DMS79 treated with DMSO at 0.1 percent for 48 hours (cell line): ENCODE measurements around the gene OR2V1.
"Not testable (repeated sequence)": the region's sequence is repeated elsewhere in the genome, so short reads cannot be mapped to it uniquely, and the experiment has no call there.

Source experiments
- DNase-seq: peaks from one replicate; lab custom pipeline; 2025; lab: John Stamatoyannopoulos, UW

The OR2V1 gene

GRCh38 chr5:181101930-181102674 lies 28.9 kb downstream of the OR2V1 start:
- DNase-seq, result not testable (repeated sequence)

DNA sequence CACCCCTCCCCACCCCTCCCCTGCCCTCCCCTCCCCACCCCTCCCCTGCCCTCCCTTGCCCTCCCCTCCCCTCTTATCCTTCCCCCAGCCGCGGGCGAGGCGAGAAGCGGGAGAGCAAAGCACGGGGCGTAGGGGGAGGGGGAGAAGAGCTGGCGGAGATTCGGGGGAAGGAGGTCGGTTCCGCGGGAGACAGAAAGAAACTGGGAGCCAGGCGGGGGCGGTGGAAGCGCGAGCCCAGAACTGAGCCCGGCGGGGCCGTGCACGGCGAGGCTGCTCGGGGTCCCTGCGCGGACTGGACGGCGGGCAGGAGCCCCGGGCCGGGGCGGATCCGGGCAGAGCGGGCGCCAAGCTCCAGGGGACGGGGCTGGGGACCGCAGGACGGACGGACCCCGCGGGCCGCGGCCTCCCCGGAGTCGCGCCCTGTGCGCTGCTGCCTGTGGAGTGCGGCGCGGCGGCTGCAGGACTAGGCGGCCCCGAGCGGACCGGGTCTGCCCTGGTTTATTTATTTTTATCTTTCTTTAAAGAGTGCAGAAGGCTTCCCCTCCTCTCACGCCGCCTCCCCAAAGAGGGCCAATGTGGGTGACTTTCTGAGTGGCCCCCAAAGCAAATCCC lies 29.8 kb downstream of the OR2V1 start:
- DNase-seq, result not testable (repeated sequence)

DNA sequence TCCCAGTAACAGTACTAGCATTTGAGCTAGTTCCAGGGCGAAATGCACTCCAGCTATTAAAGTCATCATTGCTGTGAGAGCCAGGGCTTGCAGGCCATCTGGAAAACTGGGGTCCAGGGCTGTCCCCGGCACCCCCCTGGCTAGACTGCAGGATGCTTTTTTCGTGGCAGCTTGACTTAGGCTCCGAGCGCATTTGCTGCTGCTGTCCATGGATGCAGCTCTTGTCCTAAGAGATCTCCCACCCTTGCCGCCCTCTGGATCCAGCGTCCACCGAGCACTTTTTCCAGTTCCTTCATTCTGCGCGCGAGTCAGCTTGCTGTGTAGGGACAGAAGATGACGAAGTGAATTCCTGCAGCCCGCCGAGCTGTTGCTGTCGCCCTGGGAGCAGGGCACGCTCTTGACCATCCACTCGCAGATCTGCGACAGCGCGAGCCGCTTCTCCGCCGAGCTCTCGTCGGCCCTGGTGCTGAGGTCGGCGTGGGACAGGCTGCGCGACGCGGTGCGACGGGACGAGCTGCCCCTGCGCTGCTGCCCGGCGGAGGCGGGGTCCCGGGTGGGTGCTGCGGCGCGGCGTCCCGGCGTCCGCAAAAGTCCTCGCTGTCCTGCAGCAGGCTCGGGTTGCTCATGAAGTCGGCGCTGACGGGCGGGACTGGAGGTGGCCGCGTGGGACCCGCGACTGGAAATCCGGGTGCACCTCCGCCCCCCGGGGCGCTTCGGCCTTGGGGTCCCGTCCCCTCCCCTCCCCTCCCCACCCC lies 30.7 kb downstream of the OR2V1 start:
- no peak for DNase-seq

DNA sequence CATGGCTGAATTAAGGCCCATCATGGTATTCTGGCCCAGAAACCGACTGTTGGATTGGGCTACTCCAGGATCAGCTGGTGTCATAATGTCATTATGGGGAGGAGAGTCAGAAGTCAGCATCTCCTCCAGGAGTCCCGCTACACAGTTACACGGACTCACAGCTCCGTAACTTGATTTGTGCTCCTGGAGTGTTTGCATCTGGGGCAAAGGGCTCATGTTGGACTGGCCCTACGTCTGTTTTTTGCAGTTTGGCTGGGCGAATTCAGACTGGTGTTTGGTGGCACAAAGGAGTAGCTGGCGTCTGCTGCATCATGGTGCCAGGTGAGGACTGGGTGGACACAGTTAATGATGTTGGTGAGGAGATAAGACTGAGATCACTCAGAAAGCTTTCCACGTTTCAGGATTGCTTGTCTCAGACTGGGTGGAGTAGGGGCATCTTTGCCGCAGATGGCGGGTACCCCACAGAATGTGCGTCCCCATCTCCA lies 31.3 kb downstream of the OR2V1 start:
- no peak for DNase-seq

GRCh38 chr5:181098762-181099601 lies 32.0 kb downstream of the OR2V1 start:
- no peak for DNase-seq

GRCh38 chr5:181097759-181098491 lies 33.0 kb downstream of the OR2V1 start:
- not testable (repeated sequence) for DNase-seq

GRCh38 chr5:181097383-181097753 lies 33.6 kb downstream of the OR2V1 start:
- not testable (repeated sequence) for DNase-seq

DNA sequence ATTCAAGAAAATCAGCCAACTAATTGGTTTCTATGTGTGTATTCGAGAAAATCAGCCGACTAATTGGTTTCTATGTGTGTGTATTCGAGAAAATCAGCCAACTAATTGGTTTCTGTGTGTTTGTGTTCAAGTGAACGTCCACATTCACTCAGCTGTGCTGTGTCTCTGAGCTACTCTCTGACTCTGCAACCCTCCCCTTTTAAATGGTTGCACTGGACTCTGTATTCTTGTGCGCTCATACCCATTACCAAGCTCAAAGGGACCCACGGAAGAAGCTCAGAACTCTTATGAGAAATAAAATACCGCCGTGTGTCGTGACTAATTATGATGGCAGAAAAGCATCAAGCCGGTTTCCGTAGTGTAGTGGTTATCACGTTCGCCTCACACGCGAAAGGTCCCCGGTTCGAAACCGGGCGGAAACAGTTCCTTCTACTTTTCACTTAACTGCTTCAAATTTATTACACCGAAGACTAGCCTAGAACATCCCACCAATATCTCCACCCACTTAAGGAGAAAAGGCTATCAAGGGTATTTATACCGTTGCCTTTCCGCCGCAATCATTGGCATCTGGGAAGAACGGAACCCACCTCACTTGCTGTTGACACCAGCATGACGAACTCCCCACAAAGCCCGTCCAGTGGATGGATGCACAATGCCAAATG lies 34.1 kb downstream of the OR2V1 start:
- DNase-seq, result not testable (repeated sequence)

- not testable (repeated sequence) for DNase-seq
Observed at GRCh38 chr5:181095162-181095561, 35.8 kb downstream of the OR2V1 start.

GRCh38 chr5:181092428-181092827 lies 38.5 kb downstream of the OR2V1 start:
- no peak for DNase-seq

DNA sequence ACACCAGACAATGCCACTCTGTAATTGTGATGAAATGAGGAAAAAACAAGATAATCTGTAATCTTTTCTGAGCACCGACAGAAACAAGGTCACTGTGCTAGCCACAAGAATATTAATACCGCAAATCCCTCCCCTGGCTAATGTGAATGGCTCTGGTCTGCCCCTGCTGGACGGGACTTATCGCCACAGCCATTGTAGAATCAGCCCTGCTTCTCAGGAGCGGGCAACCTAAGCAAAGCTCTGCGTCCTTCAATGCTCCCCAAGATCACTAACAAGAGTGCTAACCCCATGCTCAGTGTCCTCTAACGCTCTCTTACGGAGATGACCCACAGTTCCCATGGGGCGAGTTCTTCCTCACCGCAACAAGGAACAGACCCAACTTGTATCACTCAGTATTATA lies 42.7 kb downstream of the OR2V1 start:
- DNase-seq, result no peak

DNA sequence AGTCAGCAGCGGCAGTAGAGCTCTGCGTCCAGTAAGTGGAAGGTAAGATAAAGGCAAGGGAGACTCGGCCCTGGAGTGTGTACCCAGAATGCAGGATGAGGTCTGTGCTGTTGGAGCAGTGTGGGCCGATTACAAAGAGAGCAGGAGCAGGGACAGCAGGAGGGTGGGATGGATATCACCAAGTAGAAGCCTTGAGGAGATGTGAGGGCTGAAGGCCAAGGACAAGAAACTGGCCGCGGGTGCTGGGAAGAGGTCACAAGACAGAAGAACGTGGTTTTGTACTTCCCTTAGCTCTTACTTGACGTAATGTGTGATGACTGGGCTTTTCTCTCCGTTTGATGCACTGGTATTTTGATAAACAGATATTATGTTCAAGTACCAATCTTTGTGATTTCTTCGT lies 43.7 kb downstream of the OR2V1 start:
- DNase-seq, result no peak

DNA sequence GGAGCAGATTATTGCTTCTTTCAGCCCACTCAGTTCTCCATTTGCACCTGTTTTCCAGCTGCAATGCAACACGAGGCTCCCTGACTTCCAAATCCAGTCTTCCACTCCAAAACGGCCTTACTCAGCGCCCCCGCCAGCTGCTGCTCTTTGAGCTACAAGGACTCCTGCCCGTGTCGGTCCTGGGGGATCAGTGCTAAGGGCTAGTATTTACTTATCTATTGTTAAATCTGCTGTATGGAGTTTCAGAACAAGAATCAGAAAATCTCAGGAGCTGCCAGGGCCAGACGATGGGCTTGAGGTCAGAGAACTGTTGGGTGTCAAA lies 44.1 kb downstream of the OR2V1 start:
- DNase-seq, result no peak

DNA sequence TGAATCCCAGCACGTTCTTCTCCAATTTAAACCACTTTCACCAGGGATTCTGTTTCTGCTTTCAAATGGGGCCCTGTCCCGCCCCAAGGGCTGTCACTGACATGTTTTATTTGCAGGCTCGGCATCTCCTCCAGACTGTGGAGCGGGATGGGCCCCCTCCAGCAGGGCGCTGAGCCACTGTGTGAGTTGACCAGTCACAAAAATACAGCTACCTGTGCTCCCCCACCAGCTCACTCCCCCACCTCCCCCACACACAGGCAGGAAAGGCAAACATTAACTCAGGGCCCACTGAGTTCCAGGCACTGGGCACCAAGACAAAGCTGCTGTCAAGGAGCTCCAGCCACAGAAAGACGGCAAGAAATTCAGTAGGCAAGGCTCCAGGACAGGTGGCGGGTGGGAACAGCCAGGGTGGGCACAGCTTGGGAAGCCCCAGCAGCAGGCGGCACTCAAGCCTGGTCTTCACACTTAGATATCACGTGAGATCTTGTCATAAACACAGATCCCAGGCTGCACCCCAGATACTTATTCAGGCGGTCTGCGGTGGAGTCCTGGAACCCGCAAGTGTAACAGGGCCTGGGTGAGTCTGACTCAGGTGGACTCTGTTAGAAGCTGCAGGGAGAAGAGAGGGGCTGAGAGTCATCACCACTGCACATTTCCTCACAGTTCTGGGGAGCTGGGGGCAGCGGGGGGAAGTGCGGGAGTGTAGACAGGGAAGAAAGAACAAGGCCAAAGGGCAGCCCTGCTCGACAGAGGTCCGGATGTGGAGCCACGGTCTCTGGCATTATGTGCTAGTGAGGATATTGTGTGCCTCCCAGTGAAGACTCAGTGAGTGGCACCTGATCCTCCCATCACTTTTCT lies 44.7 kb downstream of the OR2V1 start:
- DNase-seq, result no peak

GRCh38 chr5:181084621-181085195 lies 46.3 kb downstream of the OR2V1 start:
- no peak for DNase-seq

DNA sequence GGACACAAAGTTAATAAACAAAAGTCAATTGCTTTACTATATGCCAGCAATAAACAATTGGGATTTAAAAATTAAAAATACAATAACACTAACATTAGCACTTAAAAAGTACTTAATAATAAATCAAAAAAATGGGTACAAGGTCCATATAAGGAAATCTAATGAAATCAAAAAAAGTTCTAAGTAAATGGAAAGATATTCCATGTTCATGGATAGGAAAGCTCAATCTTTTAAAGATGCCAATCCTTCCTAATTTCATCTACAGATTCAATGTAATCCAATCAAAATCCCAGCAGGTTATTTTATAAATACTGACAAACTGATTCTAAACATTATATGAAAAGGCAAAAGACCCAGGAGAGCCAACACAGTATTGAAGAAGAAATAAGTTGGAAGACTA lies 49.0 kb downstream of the OR2V1 start:
- no peak for DNase-seq

GRCh38 chr5:181076920-181077319 lies 54.0 kb downstream of the OR2V1 start:
- no peak for DNase-seq
